Measurements from ENCODE around the gene TMEM248.

The TMEM248 gene

DNA sequence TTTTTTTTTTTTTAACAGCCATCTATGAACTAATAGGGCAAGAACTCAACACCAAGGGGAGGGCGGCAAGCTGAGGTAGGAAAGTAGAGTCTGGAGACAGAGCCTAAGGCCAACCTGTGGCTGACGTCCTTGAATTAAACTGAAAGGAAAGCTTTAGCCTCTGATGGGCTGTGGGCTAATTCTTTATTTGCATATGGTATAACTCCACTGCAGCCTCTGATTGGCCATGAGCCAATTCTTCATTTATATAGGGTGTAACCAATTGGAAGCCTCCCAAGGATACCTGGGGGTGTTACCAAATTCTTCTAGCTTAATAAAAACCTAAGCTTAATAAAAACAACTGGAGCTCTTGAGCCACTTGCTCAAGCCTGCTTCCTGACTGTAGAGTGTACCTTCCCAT is 85.9 kb downstream of the TMEM248 start:
- DNase-seq, result no peak
